ENCODE data around the gene MFAP4.
A peak's percentile ranks its signal among the peaks of the same experiment; 100 is the strongest.

Gene MFAP4

GRCh38 chr17:19362277-19363113, 24.5 kb downstream of the MFAP4 start, which contains the start of gene B9D1 (continued):
- TF ChIP-seq IKZF3 (tag by site-specific recombination; IDR thresholded peaks at IDR 0.05) (no peak), MEIS1 (CRISPR knock-in tag; IDR thresholded peaks at IDR 0.05; ENCODE audit: borderline replicate concordance) (no peak), CTCF (tag by site-specific recombination; IDR thresholded peaks at IDR 0.05) (peak; percentile 100), ZXDB (tag by site-specific recombination; IDR thresholded peaks at IDR 0.05) (no peak), ZNF449 (tag by site-specific recombination; IDR thresholded peaks at IDR 0.05) (no peak), BCL11A (tag by site-specific recombination; IDR thresholded peaks at IDR 0.05; ENCODE audit: low read depth) (peak; percentile 54; the same call in 1 of the 2 replicates), ZNF654 (tag by site-specific recombination; IDR thresholded peaks at IDR 0.05; ENCODE audit: low read depth) (peak; percentile 99), ZBTB10 (tag by site-specific recombination; IDR thresholded peaks at IDR 0.05) (peak; percentile 99), EGR2 (tag by site-specific recombination; IDR thresholded peaks at IDR 0.05; ENCODE audit: low read depth) (no peak), ZNF76 (tag by site-specific recombination; IDR thresholded peaks at IDR 0.05; ENCODE audit: borderline replicate concordance, low read depth) (peak; percentile 74), ZBTB8A (tag by site-specific recombination; IDR thresholded peaks at IDR 0.05) (peak; percentile 43), ZNF610 (tag by site-specific recombination; IDR thresholded peaks at IDR 0.05; ENCODE audit: borderline replicate concordance) (peak; percentile 26; the same call in 1 of the 2 replicates), ZNF112 (tag by site-specific recombination; IDR thresholded peaks at IDR 0.05) (no peak), ZBTB21 (tag by site-specific recombination; IDR thresholded peaks at IDR 0.05) (peak; percentile 74), ZNF521 (tag by site-specific recombination; IDR thresholded peaks at IDR 0.05) (no peak), ZNF121 (tag by site-specific recombination; IDR thresholded peaks at IDR 0.05) (no peak)
- TF ChIP-seq, protein P1, sequence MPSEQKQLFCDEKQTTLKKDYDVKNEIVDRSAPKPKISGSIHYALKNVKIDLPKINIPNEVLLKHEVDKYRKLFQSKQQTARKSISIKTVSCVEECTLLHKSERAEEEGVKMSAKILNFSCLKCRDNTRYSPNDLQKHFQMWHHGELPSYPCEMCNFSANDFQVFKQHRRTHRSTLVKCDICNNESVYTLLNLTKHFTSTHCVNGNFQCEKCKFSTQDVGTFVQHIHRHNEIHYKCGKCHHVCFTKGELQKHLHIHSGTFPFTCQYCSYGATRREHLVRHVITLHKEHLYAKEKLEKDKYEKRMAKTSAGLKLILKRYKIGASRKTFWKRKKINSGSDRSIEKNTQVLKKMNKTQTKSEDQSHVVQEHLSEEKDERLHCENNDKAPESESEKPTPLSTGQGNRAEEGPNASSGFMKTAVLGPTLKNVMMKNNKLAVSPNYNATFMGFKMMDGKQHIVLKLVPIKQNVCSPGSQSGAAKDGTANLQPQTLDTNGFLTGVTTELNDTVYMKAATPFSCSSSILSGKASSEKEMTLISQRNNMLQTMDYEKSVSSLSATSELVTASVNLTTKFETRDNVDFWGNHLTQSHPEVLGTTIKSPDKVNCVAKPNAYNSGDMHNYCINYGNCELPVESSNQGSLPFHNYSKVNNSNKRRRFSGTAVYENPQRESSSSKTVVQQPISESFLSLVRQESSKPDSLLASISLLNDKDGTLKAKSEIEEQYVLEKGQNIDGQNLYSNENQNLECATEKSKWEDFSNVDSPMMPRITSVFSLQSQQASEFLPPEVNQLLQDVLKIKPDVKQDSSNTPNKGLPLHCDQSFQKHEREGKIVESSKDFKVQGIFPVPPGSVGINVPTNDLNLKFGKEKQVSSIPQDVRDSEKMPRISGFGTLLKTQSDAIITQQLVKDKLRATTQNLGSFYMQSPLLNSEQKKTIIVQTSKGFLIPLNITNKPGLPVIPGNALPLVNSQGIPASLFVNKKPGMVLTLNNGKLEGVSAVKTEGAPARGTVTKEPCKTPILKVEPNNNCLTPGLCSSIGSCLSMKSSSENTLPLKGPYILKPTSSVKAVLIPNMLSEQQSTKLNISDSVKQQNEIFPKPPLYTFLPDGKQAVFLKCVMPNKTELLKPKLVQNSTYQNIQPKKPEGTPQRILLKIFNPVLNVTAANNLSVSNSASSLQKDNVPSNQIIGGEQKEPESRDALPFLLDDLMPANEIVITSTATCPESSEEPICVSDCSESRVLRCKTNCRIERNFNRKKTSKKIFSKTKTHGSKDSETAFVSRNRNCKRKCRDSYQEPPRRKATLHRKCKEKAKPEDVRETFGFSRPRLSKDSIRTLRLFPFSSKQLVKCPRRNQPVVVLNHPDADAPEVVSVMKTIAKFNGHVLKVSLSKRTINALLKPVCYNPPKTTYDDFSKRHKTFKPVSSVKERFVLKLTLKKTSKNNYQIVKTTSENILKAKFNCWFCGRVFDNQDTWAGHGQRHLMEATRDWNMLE (tag by site-specific recombination; conservative IDR thresholded peaks at IDR 0.05; ENCODE audit: low read depth), result no peak
- TF ChIP-seq, protein P2, sequence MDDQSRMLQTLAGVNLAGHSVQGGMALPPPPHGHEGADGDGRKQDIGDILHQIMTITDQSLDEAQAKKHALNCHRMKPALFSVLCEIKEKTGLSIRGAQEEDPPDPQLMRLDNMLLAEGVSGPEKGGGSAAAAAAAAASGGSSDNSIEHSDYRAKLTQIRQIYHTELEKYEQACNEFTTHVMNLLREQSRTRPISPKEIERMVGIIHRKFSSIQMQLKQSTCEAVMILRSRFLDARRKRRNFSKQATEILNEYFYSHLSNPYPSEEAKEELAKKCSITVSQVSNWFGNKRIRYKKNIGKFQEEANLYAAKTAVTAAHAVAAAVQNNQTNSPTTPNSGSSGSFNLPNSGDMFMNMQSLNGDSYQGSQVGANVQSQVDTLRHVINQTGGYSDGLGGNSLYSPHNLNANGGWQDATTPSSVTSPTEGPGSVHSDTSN (CRISPR knock-in tag; IDR thresholded peaks at IDR 0.05), result 0 out of 2 replicates have a peak, but pooled peaks have one; percentile 43
- TF ChIP-seq, protein P3, sequence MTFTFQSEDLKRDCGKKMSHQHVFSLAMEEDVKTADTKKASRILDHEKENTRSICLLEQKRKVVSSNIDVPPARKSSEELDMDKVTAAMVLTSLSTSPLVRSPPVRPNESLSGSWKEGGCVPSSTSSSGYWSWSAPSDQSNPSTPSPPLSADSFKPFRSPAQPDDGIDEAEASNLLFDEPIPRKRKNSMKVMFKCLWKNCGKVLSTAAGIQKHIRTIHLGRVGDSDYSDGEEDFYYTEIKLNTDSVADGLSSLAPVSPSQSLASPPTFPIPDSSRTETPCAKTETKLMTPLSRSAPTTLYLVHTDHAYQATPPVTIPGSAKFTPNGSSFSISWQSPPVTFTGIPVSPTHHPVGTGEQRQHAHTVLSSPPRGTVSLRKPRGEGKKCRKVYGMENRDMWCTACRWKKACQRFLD (tag by site-specific recombination; IDR thresholded peaks at IDR 0.05), result no peak
- TF ChIP-seq, protein P4, sequence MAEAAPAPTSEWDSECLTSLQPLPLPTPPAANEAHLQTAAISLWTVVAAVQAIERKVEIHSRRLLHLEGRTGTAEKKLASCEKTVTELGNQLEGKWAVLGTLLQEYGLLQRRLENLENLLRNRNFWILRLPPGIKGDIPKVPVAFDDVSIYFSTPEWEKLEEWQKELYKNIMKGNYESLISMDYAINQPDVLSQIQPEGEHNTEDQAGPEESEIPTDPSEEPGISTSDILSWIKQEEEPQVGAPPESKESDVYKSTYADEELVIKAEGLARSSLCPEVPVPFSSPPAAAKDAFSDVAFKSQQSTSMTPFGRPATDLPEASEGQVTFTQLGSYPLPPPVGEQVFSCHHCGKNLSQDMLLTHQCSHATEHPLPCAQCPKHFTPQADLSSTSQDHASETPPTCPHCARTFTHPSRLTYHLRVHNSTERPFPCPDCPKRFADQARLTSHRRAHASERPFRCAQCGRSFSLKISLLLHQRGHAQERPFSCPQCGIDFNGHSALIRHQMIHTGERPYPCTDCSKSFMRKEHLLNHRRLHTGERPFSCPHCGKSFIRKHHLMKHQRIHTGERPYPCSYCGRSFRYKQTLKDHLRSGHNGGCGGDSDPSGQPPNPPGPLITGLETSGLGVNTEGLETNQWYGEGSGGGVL (tag by site-specific recombination; IDR thresholded peaks at IDR 0.05), result no peak
- TF ChIP-seq, protein P5, sequence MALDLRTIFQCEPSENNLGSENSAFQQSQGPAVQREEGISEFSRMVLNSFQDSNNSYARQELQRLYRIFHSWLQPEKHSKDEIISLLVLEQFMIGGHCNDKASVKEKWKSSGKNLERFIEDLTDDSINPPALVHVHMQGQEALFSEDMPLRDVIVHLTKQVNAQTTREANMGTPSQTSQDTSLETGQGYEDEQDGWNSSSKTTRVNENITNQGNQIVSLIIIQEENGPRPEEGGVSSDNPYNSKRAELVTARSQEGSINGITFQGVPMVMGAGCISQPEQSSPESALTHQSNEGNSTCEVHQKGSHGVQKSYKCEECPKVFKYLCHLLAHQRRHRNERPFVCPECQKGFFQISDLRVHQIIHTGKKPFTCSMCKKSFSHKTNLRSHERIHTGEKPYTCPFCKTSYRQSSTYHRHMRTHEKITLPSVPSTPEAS (tag by site-specific recombination; IDR thresholded peaks at IDR 0.05), result no peak; the same call in 1 of the 2 replicates
